IMR-90 (cell line): Measurements from ENCODE around the gene IFNAR2. TPM values are rescaled to one million over a fixed set of nuclear protein-coding genes. Genes with fewer than 3 reads are reported as not detected.
A peak's percentile ranks its signal among the peaks of the same experiment; 100 is the strongest.

ENCODE experiments used
- ATAC-seq: fragments of 200-7000 bp; cut with Tn5 transposase; 2 replicates; pipeline ENCODE4 v1.9.1; 2020; ENCODE audit warnings: low read depth, mild to moderate bottlenecking, moderate library complexity
- BruUV-seq: library from RNA; stranded (reverse); fragments of 400-500 nt; replicated peaks from 2 replicates; lab custom pipeline; 2021; lab: Mats Ljungman, UMichigan
- CTCF ChIA-PET: fragments of 300-600 bp; formaldehyde crosslinking; extraction: SDS; loops from one replicate; lab custom pipeline; 2021; ENCODE audit warnings: antibody characterized with exemption; lab: Yijun Ruan, JAX
- POLR2A ChIA-PET: fragments of 300-600 bp; sonication (Branson Sonifier 250); formaldehyde crosslinking; loops from one replicate; lab custom pipeline; 2022; ENCODE audit warnings: antibody characterized with exemption; ENCODE audit not compliant: unreplicated experiment; lab: Charles Lee
- DNase-seq: peaks from one replicate; pipeline ENCODE4 v3.0.0; 2013
- H2AFZ ChIP-seq: replicated peaks from 2 replicates; pipeline ENCODE3; 2013; ENCODE audit warnings: low read length, mild to moderate bottlenecking; ENCODE audit not compliant: poor library complexity
- H2AK5ac ChIP-seq: 2 replicates; pipeline ENCODE4 v1.6.1; 2013; ENCODE audit warnings: low read depth, low read length, inconsistent platforms
- H2AK9ac ChIP-seq: replicated peaks from 2 replicates; pipeline ENCODE3; 2013; ENCODE audit warnings: mild to moderate bottlenecking, low read depth, low read length, moderate library complexity; ENCODE audit not compliant: poor library complexity
- H2BK120ac ChIP-seq: 2 replicates; pipeline ENCODE4 v1.6.1; 2013; ENCODE audit warnings: low read depth, low read length, inconsistent platforms
- H2BK15ac ChIP-seq: 3 replicates; pipeline ENCODE4 v1.6.1; 2013; ENCODE audit warnings: low read depth, low read length, inconsistent platforms
- H2BK20ac ChIP-seq: 2 replicates; pipeline ENCODE4 v1.6.1; 2013; ENCODE audit warnings: low read depth, mild to moderate bottlenecking, inconsistent platforms, low read length, moderate library complexity
- H2BK5ac ChIP-seq: 2 replicates; pipeline ENCODE4 v1.6.1; 2013; ENCODE audit warnings: mild to moderate bottlenecking, low read depth, low read length, inconsistent platforms; ENCODE audit not compliant: poor library complexity, severe bottlenecking
- H3K14ac ChIP-seq: replicated peaks from 2 replicates; pipeline ENCODE4 v1.6.1; 2013; ENCODE audit warnings: low read depth, low read length, inconsistent platforms
- H3K18ac ChIP-seq: 2 replicates; pipeline ENCODE4 v1.6.1; 2013; ENCODE audit warnings: low read depth, low read length, control low read depth
- H3K23ac ChIP-seq: 2 replicates; pipeline ENCODE4 v1.6.1; 2013; ENCODE audit warnings: low read depth, low read length, inconsistent platforms
- H3K27ac ChIP-seq: 2 replicates; pipeline ENCODE4 v1.5.1; 2013; ENCODE audit warnings: mild to moderate bottlenecking, control low read depth, low read length; ENCODE audit not compliant: insufficient read depth
- H3K27me3 ChIP-seq: 2 replicates; pipeline ENCODE4 v1.6.1; 2013; ENCODE audit warnings: low read length; ENCODE audit not compliant: control insufficient read depth, insufficient read depth
- H3K36me3 ChIP-seq: 2 replicates; pipeline ENCODE4 v1.6.1; 2013; ENCODE audit warnings: low read length, mixed read lengths; ENCODE audit not compliant: control insufficient read depth, insufficient read depth
- H3K4ac ChIP-seq: 2 replicates; pipeline ENCODE4 v1.6.1; 2013; ENCODE audit warnings: low read depth, low read length, inconsistent platforms
- H3K4me1 ChIP-seq: 2 replicates; pipeline ENCODE4 v1.6.1; 2013; ENCODE audit warnings: low read length, mixed read lengths; ENCODE audit not compliant: control insufficient read depth, insufficient read depth
- H3K4me2 ChIP-seq: 2 replicates; pipeline ENCODE4 v1.6.1; 2013; ENCODE audit warnings: low read depth, mild to moderate bottlenecking, control low read depth, low read length, moderate library complexity
- H3K4me3 ChIP-seq: 2 replicates; pipeline ENCODE4 v1.5.1; 2013; ENCODE audit warnings: low read depth, mild to moderate bottlenecking, control low read depth, low read length, moderate library complexity; ENCODE audit not compliant: insufficient read depth
- H3K56ac ChIP-seq: 2 replicates; pipeline ENCODE4 v1.6.1; 2013; ENCODE audit warnings: low read length, inconsistent platforms; ENCODE audit not compliant: insufficient read depth; ENCODE audit errors: extremely low read depth
- H3K79me1 ChIP-seq, 2 experiments: 2 replicates each; pipeline ENCODE4 v1.6.1; 2013; ENCODE audit warnings: low read length in 2 of 2, inconsistent platforms in 1 of 2, low read depth in 1 of 2
- H3K9ac ChIP-seq: 2 replicates; pipeline ENCODE4 v1.6.1; 2013; ENCODE audit warnings: low read depth, low read length, control low read depth
- H3K9me1 ChIP-seq: 2 replicates; pipeline ENCODE4 v1.6.1; 2013; ENCODE audit warnings: low read length, inconsistent platforms; ENCODE audit not compliant: insufficient read depth
- H3K9me3 ChIP-seq: 2 replicates; pipeline ENCODE4 v1.6.1; 2013; ENCODE audit warnings: low read length; ENCODE audit not compliant: control insufficient read depth, insufficient read depth
- H4K20me1 ChIP-seq: 2 replicates; pipeline ENCODE4 v1.6.1; 2013; ENCODE audit warnings: low read length, inconsistent platforms; ENCODE audit not compliant: insufficient read depth
- H4K5ac ChIP-seq: 2 replicates; pipeline ENCODE4 v1.6.1; 2013; ENCODE audit warnings: mild to moderate bottlenecking, low read depth, low read length, control low read depth
- H4K8ac ChIP-seq, 2 experiments: 2 replicates each; pipeline ENCODE4 v1.6.1; 2013; ENCODE audit warnings: low read depth in 2 of 2, low read length in 2 of 2, control low read depth in 1 of 2, inconsistent platforms in 1 of 2
- H4K91ac ChIP-seq: 2 replicates; pipeline ENCODE4 v1.6.1; 2013; ENCODE audit warnings: low read depth, low read length, inconsistent platforms; ENCODE audit not compliant: insufficient read depth
- BHLHE40 ChIP-seq: fragments of 150-350 bp; IDR thresholded peaks from 2 replicates; pipeline ENCODE4 v1.6.1; 2016; ENCODE audit warnings: mild to moderate bottlenecking, low read depth, low read length
- CEBPB ChIP-seq: IDR thresholded peaks from 2 replicates; pipeline ENCODE4 v1.6.1; 2012; ENCODE audit warnings: low read depth, low read length, improper control_type of control experiment
- CHD1 ChIP-seq: IDR thresholded peaks from 2 replicates; pipeline ENCODE4 v1.6.1; 2012; ENCODE audit warnings: low read depth, low read length, improper control_type of control experiment
- FOS ChIP-seq: fragments of 150-350 bp; IDR thresholded peaks from 2 replicates; pipeline ENCODE4 v1.6.1; 2016; ENCODE audit warnings: low read depth, low read length
- MAZ ChIP-seq: IDR thresholded peaks from 2 replicates; pipeline ENCODE4 v1.6.1; 2012; ENCODE audit warnings: low read depth, mild to moderate bottlenecking, low read length, improper control_type of control experiment, moderate library complexity, borderline replicate concordance
- MXI1 ChIP-seq: IDR thresholded peaks from 2 replicates; pipeline ENCODE4 v1.6.1; 2012; ENCODE audit warnings: low read depth, mild to moderate bottlenecking, low read length, moderate library complexity, borderline replicate concordance
- POLR2A ChIP-seq: IDR thresholded peaks from 2 replicates; pipeline ENCODE4 v1.6.1; 2012; ENCODE audit warnings: mild to moderate bottlenecking, low read depth, low read length
- RAD21 ChIP-seq: IDR thresholded peaks from 2 replicates; pipeline ENCODE4 v1.6.1; 2012; ENCODE audit warnings: low read length, improper control_type of control experiment
- RCOR1 ChIP-seq: IDR thresholded peaks from 2 replicates; pipeline ENCODE4 v1.6.1; 2012; ENCODE audit warnings: mild to moderate bottlenecking, low read length, improper control_type of control experiment; ENCODE audit not compliant: insufficient replicate concordance
- RFX5 ChIP-seq: IDR thresholded peaks from 2 replicates; pipeline ENCODE4 v1.8.0; 2012; ENCODE audit warnings: low read depth, mild to moderate bottlenecking, low read length, moderate library complexity
- SMC3 ChIP-seq: fragments of 150-350 bp; IDR thresholded peaks from 2 replicates; pipeline ENCODE4 v1.6.1; 2016; ENCODE audit warnings: low read depth, mild to moderate bottlenecking, antibody characterized with exemption, low read length, moderate library complexity
- WGBS, 2 experiments: methylation state at CpG; one replicate each; pipeline versions ENCODE4 v1.1.5 to v1.1.7; 2013; ENCODE audit warnings: missing lambda C conversion rate in 2 of 2; ENCODE audit not compliant: insufficient read length in 1 of 2; ENCODE audit errors: extremely low coverage in 2 of 2; 5-methylcytosine and 5-hydroxymethylcytosine counted together
- dilution Hi-C: fragments of 300-500 bp; cut with HindIII; formaldehyde crosslinking; loops from one replicate; pipeline ENCODE4 v1.14.3; 2018; ENCODE audit warnings: low sequenced_read_pairs; ENCODE audit not compliant: unreplicated experiment
- in situ Hi-C: fragments of 300-500 bp; cut with MboI; formaldehyde crosslinking; loops from 3 replicates; pipeline ENCODE4 v1.14.3; 2019; ENCODE audit warnings: low sequenced_read_pairs, inconsistent platforms, mixed read lengths
- intact Hi-C: fragments of 100-400 bp; cut with micrococcal nuclease; formaldehyde crosslinking; loops from 2 replicates; pipeline ENCODE4 v1.10.0; 2022
- polyA plus RNA-seq, 3 experiments: library from polyadenylated mRNA; depleted of rRNA; stranded (reverse); fragments of >200 nt; gene quantifications; 2 replicates each; pipeline ENCODE4 v1.2.3, GENCODE V29; 2012; ENCODE audit warnings: low replicate concordance in 1 of 3
- total RNA-seq: library from RNA; depleted of rRNA; stranded (reverse); fragments of >200 nt; gene quantifications from 2 replicates; pipeline ENCODE4 v1.2.3, GENCODE V29; 2012
- TF ChIP-seq, protein P1 (sequence below): fragments of 150-350 bp; IDR thresholded peaks from 2 replicates; pipeline ENCODE4 v1.6.1; 2016; ENCODE audit warnings: low read depth, mild to moderate bottlenecking, low read length, moderate library complexity, borderline replicate concordance
- TF ChIP-seq, protein P2 (sequence below): conservative IDR thresholded peaks from 2 replicates; pipeline ENCODE4 v1.5.1; 2012; ENCODE audit warnings: mild to moderate bottlenecking, low read depth, low read length, improper control_type of control experiment
- TF ChIP-seq, protein P3 (sequence below): fragments of 150-350 bp; IDR thresholded peaks from 2 replicates; pipeline ENCODE4 v1.6.1; 2017; ENCODE audit warnings: mild to moderate bottlenecking, antibody characterized with exemption, low read length, low read depth

The IFNAR2 gene
- total and polyA plus RNA-seq, 2 of the 4 experiments (the other 2 are of a cell fraction): 6.3 to 13.9 TPM

DNA sequence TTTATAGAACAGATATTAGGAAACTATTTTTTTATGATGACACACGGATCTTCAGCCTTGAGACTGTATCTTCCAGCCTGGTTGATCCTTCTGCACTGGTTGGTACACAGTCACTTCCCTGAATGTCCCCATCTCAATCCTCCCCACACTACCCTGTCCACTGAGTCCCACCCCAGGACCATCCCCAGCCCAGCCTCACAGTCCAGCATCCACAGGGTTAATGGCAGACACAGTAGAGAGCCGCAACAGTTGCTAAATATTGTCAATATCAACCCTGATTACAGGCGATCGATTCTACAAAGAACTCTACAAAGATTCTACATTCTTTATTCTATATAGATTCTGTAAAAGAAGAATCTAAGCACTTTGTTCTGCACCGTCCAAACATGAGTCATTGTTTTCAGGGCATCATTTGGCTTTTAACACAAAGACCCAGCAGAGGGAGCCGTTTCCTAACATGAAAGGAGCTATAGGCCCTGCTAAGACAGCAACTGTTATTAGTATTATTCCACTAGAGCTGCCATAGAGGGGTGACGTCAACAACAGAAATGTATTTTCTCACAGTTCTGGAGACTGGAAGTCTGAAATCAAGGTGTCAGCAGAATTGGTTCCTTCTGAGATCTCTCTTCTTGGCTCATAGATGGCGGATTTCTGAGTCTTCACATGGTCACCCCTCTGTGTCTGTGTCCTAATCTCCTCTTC, 30.1 kb upstream of the IFNAR2 start:
- Histone ChIP-seq H3K4me2 (no peak overlapping the region), H3K18ac (no peak overlapping the region; the same call in 1 of the 2 replicates), H3K9me1 (peaks cover 13% of the 10 kb centered on the region), H4K20me1 (peaks cover 8% of the 10 kb centered on the region), H2BK20ac (no peak overlapping the region), H3K4me1 (peaks cover 8% of the 10 kb centered on the region), H4K5ac (no peak overlapping the region), H3K23ac (no peak overlapping the region), H3K9ac (no peak overlapping the region; the same call in 1 of the 2 replicates), H3K14ac (no peak overlapping the region), H3K4me3 (no peak overlapping the region), H3K27ac (no peak overlapping the region), H3K36me3 (no peaks in the 10 kb centered on the region), H3K56ac (no peak overlapping the region), H4K8ac (no peak overlapping the region; a peak in 1 of 4 replicates), H2AFZ (peak overlapping the region; percentile 27), H2BK120ac (no peak overlapping the region), H3K9me3 (no peaks in the 10 kb centered on the region), H3K4ac (no peak overlapping the region), H2AK9ac (no peak overlapping the region), H2AK5ac (no peak overlapping the region), H3K79me1 (no peaks in the 10 kb centered on the region), H3K27me3 (peaks cover 4% of the 10 kb centered on the region; the same call in 1 of the 2 replicates), H4K91ac (no peak overlapping the region), H2BK15ac (no peak overlapping the region), H2BK5ac (no peak overlapping the region)
- POLR2A ChIA-PET: no interaction called here
- ATAC-seq (peak; percentile 78), DNase-seq (peak; percentile 95)
- 50% methylated on average over 2 of the region's 8 CpGs; no CpG with 5 or more reads in 1 of the 2 experiments for WGBS, 2 experiments
- in situ Hi-C loops: loop anchor here (5.0 kb wide), 1 partner anchor 243 kb away; no protein-coding TSS in a partner anchor
- CTCF ChIA-PET: interaction anchor here (0.6 to 1.1 kb wide), 6 partner anchors 21 to 246 kb away, joined by 3 to 6 read pairs (median 4); no protein-coding TSS in a partner anchor
- intact Hi-C loops: loop anchor here (1.0 to 5.0 kb wide), 5 partner anchors 125 to 408 kb away; partner anchors contain the start of gene IFNAR1
- no TSS peak for BruUV-seq
- dilution Hi-C loops: no loop called here
- TF ChIP-seq, protein P1, sequence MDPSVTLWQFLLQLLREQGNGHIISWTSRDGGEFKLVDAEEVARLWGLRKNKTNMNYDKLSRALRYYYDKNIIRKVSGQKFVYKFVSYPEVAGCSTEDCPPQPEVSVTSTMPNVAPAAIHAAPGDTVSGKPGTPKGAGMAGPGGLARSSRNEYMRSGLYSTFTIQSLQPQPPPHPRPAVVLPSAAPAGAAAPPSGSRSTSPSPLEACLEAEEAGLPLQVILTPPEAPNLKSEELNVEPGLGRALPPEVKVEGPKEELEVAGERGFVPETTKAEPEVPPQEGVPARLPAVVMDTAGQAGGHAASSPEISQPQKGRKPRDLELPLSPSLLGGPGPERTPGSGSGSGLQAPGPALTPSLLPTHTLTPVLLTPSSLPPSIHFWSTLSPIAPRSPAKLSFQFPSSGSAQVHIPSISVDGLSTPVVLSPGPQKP: no peak
- TF ChIP-seq CEBPB: peak; percentile 6; the same call in 1 of the 2 replicates
- no peak for TF ChIP-seq RFX5
- TF ChIP-seq, protein P2, sequence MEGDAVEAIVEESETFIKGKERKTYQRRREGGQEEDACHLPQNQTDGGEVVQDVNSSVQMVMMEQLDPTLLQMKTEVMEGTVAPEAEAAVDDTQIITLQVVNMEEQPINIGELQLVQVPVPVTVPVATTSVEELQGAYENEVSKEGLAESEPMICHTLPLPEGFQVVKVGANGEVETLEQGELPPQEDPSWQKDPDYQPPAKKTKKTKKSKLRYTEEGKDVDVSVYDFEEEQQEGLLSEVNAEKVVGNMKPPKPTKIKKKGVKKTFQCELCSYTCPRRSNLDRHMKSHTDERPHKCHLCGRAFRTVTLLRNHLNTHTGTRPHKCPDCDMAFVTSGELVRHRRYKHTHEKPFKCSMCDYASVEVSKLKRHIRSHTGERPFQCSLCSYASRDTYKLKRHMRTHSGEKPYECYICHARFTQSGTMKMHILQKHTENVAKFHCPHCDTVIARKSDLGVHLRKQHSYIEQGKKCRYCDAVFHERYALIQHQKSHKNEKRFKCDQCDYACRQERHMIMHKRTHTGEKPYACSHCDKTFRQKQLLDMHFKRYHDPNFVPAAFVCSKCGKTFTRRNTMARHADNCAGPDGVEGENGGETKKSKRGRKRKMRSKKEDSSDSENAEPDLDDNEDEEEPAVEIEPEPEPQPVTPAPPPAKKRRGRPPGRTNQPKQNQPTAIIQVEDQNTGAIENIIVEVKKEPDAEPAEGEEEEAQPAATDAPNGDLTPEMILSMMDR: peak; percentile 97
- peak; percentile 61; the same call in 1 of the 2 replicates for TF ChIP-seq FOS
- no peak for TF ChIP-seq CHD1
- peak; percentile 48 for TF ChIP-seq RCOR1
- no peak for TF ChIP-seq MXI1
- TF ChIP-seq POLR2A: no peak
- no peak for TF ChIP-seq BHLHE40
- TF ChIP-seq SMC3: peak; percentile 95
- TF ChIP-seq, protein P3, sequence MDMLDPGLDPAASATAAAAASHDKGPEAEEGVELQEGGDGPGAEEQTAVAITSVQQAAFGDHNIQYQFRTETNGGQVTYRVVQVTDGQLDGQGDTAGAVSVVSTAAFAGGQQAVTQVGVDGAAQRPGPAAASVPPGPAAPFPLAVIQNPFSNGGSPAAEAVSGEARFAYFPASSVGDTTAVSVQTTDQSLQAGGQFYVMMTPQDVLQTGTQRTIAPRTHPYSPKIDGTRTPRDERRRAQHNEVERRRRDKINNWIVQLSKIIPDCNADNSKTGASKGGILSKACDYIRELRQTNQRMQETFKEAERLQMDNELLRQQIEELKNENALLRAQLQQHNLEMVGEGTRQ: no peak
- TF ChIP-seq MAZ: no peak
- peak; percentile 97 for TF ChIP-seq RAD21
